SK-N-MC (cell line): ENCODE measurements around the gene TBC1D21.

Experiments used
- EZH2 ChIP-seq: fragments of 200-600 bp; sonication (generic); IDR thresholded peaks from one replicate; pipeline ENCODE4 v1.6.1; 2017; ENCODE audit warnings: antibody characterized with exemption
- FOXP2 ChIP-seq: optimal IDR thresholded peaks from 2 replicates; pipeline ENCODE3; 2011; ENCODE audit warnings: mild to moderate bottlenecking, moderate library complexity; ENCODE audit not compliant: insufficient read depth; ENCODE audit errors: extremely low read length, control extremely low read depth
- POLR2AphosphoS5 ChIP-seq: IDR thresholded peaks from 2 replicates; pipeline ENCODE4 v1.6.1; 2012; ENCODE audit warnings: mild to moderate bottlenecking, low read depth, low read length, borderline replicate concordance

- TF ChIP-seq POLR2AphosphoS5 (no peak), EZH2 (no peak), FOXP2 (no peak)
Measured at GRCh38 chr15:73844356-73844755, 29.0 kb upstream of the TBC1D21 start.
